GM12892 (cell line): ENCODE results near the gene PDE8B.

Source experiments
- POLR2A ChIP-seq: IDR thresholded peaks from 2 replicates; pipeline ENCODE4 v1.6.1; 2011; ENCODE audit warnings: low read depth, low read length, control low read depth
- POLR2AphosphoS5 ChIP-seq: IDR thresholded peaks from 2 replicates; pipeline ENCODE4 v1.6.1; 2011; ENCODE audit warnings: low read depth, low read length, control low read depth

DNA sequence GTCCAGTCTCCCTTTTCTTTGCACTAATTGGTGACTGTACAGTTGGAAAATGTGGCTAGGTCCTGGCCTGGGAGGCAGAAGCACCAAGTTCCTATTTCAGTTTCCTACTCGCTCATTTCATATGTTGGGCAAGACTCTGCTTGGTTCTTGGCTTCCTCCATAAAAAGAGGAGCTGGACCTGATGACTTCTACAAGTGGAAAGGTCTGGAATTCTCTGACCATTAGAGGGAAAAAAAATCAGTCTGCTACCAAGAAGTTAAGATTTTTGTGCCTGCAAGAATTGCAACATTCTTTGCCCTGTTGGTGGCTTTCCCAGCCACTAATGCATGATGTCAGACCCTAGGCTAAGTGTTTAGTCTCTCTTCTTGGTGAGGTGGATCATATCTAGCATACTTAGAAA lies 190.2 kb downstream of the PDE8B start:
- TF ChIP-seq POLR2A, result no peak
- no peak for TF ChIP-seq POLR2AphosphoS5
